ENCODE measurements around the gene GLT8D1.
"Not testable (repeated sequence)": the region's sequence is repeated elsewhere in the genome, so short reads cannot be mapped to it uniquely, and the experiment has no call there.

GRCh38 chr3:52728753-52729152, 23.2 kb upstream of the GLT8D1 start:
- not testable (repeated sequence) for TF ChIP-seq POLR2A, POLR2AphosphoS5 (IDR thresholded peaks at IDR 0.05; ENCODE audit: low read depth, low read length)
